GM23338 (cell line): Measurements from ENCODE around the gene NEURL1B. TPM values are rescaled to one million over a fixed set of nuclear protein-coding genes. Genes with fewer than 3 reads are reported as not detected.

Experiments
- ATAC-seq: fragments of 200-7000 bp; cut with Tn5 transposase; 3 replicates; pipeline ENCODE4 v1.9.1; 2020
- DNase-seq: peaks from one replicate; pipeline ENCODE4 v3.0.0-alpha.2; 2015; ENCODE audit warnings: low spot score
- H2AFZ ChIP-seq: fragments of 200-600 bp; sonication (generic); 2 replicates; pipeline ENCODE4 v1.8.0; 2016; ENCODE audit warnings: antibody characterized with exemption, mild to moderate bottlenecking, moderate library complexity
- H3F3A ChIP-seq: fragments of 200-600 bp; sonication (generic); replicated peaks from 2 replicates; pipeline ENCODE4 v1.8.0; 2017; ENCODE audit warnings: antibody characterized with exemption, mixed run types, low read depth
- H3K27ac ChIP-seq: fragments of 200-600 bp; sonication (generic); 2 replicates; pipeline ENCODE4 v1.6.1; 2016; ENCODE audit warnings: low read depth
- H3K27me3 ChIP-seq: fragments of 200-600 bp; sonication (generic); 2 replicates; pipeline ENCODE4 v1.8.0; 2016; ENCODE audit warnings: mild to moderate bottlenecking, mixed run types, moderate library complexity; ENCODE audit not compliant: insufficient read depth
- H3K36me3 ChIP-seq: fragments of 200-600 bp; sonication (generic); 2 replicates; pipeline ENCODE4 v1.8.0; 2016; ENCODE audit warnings: mild to moderate bottlenecking; ENCODE audit not compliant: insufficient read depth
- H3K4me1 ChIP-seq: fragments of 200-600 bp; sonication (generic); 2 replicates; pipeline ENCODE4 v1.8.0; 2016; ENCODE audit warnings: mild to moderate bottlenecking, moderate library complexity; ENCODE audit not compliant: insufficient read depth
- H3K4me2 ChIP-seq: fragments of 200-600 bp; sonication (generic); 2 replicates; pipeline ENCODE4 v1.7.1; 2017; ENCODE audit warnings: mixed run types
- H3K4me3 ChIP-seq: fragments of 200-600 bp; sonication (generic); 2 replicates; pipeline ENCODE4 v1.6.1; 2016; ENCODE audit warnings: mixed run types
- H3K79me2 ChIP-seq: fragments of 200-600 bp; sonication (generic); replicated peaks from 2 replicates; pipeline ENCODE4 v1.8.0; 2017; ENCODE audit warnings: mild to moderate bottlenecking; ENCODE audit not compliant: insufficient read depth
- H3K9me2 ChIP-seq: fragments of 200-600 bp; sonication (generic); 2 replicates; pipeline ENCODE4 v1.8.0; 2017; ENCODE audit not compliant: insufficient read depth
- H4K20me1 ChIP-seq: fragments of 200-600 bp; sonication (generic); replicated peaks from 2 replicates; pipeline ENCODE4 v1.8.0; 2017; ENCODE audit warnings: mild to moderate bottlenecking; ENCODE audit not compliant: insufficient read depth
- H3K27ac Mint-ChIP-seq: 2 replicates; pipeline ENCODE4 v1.8.0; 2020; ENCODE audit warnings: inconsistent platforms, mild to moderate bottlenecking, moderate library complexity, mixed read lengths
- H3K27me3 Mint-ChIP-seq: 3 replicates; pipeline ENCODE4 v1.8.0; 2022; ENCODE audit warnings: low read depth, mild to moderate bottlenecking, moderate library complexity, mixed read lengths, inconsistent platforms; ENCODE audit not compliant: insufficient read depth, poor library complexity
- H3K36me3 Mint-ChIP-seq: 3 replicates; pipeline ENCODE4 v1.8.0; 2021; ENCODE audit warnings: low read depth, mild to moderate bottlenecking, inconsistent platforms, moderate library complexity, mixed read lengths
- H3K4me1 Mint-ChIP-seq: 3 replicates; pipeline ENCODE4 v1.8.0; 2020; ENCODE audit warnings: mild to moderate bottlenecking, inconsistent platforms, mixed read lengths
- H3K4me3 Mint-ChIP-seq: 3 replicates; pipeline ENCODE4 v1.8.0; 2021; ENCODE audit warnings: moderate library complexity, mild to moderate bottlenecking, inconsistent platforms, mixed read lengths
- H3K9me3 Mint-ChIP-seq: 3 replicates; pipeline ENCODE4 v1.8.0; 2020; ENCODE audit warnings: moderate library complexity, mild to moderate bottlenecking, inconsistent platforms, mixed read lengths
- CREB1 ChIP-seq: fragments of 250-450 bp; sonication (Bioruptor Pico); IDR thresholded peaks from 2 replicates; pipeline ENCODE4 v1.5.0; 2020; ENCODE audit warnings: low read depth, mild to moderate bottlenecking, moderate library complexity
- CTCF ChIP-seq, 2 experiments: fragments of 200-600 bp in 1 of 2; sonication (generic) in 1 of 2; conservative IDR thresholded peaks; 2 replicates each; pipeline versions ENCODE4 v1.5.1 to v1.6.1; 2016 to 2017; ENCODE audit warnings: antibody characterized with exemption in 2 of 2, low read depth in 2 of 2, mild to moderate bottlenecking in 2 of 2, moderate library complexity in 1 of 2
- ETS1 ChIP-seq: IDR thresholded peaks from 2 replicates; pipeline ENCODE4 v1.6.1; 2016; ENCODE audit warnings: antibody characterized with exemption
- EZH2 ChIP-seq: fragments of 200-600 bp; sonication (generic); IDR thresholded peaks from one replicate; pipeline ENCODE4 v1.8.0; 2017; ENCODE audit warnings: antibody characterized with exemption, mild to moderate bottlenecking, low read depth; ENCODE audit not compliant: unreplicated experiment
- EZH2phosphoT487 ChIP-seq: fragments of 200-600 bp; sonication (generic); IDR thresholded peaks from one replicate; pipeline ENCODE4 v1.8.1; 2018; ENCODE audit warnings: antibody characterized with exemption; ENCODE audit not compliant: unreplicated experiment
- JUNB ChIP-seq: IDR thresholded peaks from one replicate; pipeline ENCODE4 v1.6.1; 2016; ENCODE audit warnings: antibody characterized with exemption; ENCODE audit not compliant: unreplicated experiment
- NANOG ChIP-seq: IDR thresholded peaks from 2 replicates; pipeline ENCODE4 v1.6.1; 2016; ENCODE audit warnings: antibody characterized with exemption, borderline replicate concordance
- POLR2AphosphoS5 ChIP-seq: IDR thresholded peaks from 2 replicates; pipeline ENCODE4 v1.6.1; 2016; ENCODE audit warnings: antibody characterized with exemption, low read depth
- REST ChIP-seq: IDR thresholded peaks from one replicate; pipeline ENCODE4 v1.6.1; 2018; ENCODE audit warnings: antibody characterized with exemption; ENCODE audit not compliant: unreplicated experiment
- STAT1 ChIP-seq: IDR thresholded peaks from one replicate; pipeline ENCODE4 v1.6.1; 2016; ENCODE audit warnings: antibody characterized with exemption; ENCODE audit not compliant: unreplicated experiment
- ZNF114 ChIP-seq: fragments of 250-450 bp; sonication (Bioruptor Pico); IDR thresholded peaks from 2 replicates; pipeline ENCODE4 v1.5.0; 2020; ENCODE audit warnings: mild to moderate bottlenecking, moderate library complexity
- ZNF331 ChIP-seq: fragments of 250-450 bp; sonication (Bioruptor Pico); IDR thresholded peaks from 2 replicates; pipeline ENCODE4 v1.5.0; 2020; ENCODE audit warnings: low read depth, mild to moderate bottlenecking, moderate library complexity
- ZNF462 ChIP-seq: fragments of 250-450 bp; sonication (Bioruptor Pico); IDR thresholded peaks from 2 replicates; pipeline ENCODE4 v1.5.0; 2020; ENCODE audit warnings: mild to moderate bottlenecking, moderate library complexity
- polyA plus RNA-seq: library from polyadenylated mRNA; unstranded; fragments of >200 nt; fragmentation: Nextera tagmentation; extraction: Ambion mirVana; gene quantifications from 2 replicates; pipeline ENCODE4 v1.2.1, GENCODE V29; 2016
- total RNA-seq: library from RNA; depleted of rRNA; stranded (reverse); fragments of >200 nt; shearing (Covaris generic); gene quantifications from 2 replicates; pipeline ENCODE4 v1.2.3, GENCODE V29; 2014

NEURL1B gene
- total and polyA plus RNA-seq, 2 experiments from 2014 or later = 1.9 to 13.3 TPM

GRCh38 chr5:172692451-172692850, 51.4 kb downstream of the NEURL1B start:
- no peaks in the 10 kb centered on the region for H3K36me3 ChIP-seq
- H3K27ac ChIP-seq = no peak overlapping the region

More at GRCh38 chr5:172692451-172692850, 51.4 kb downstream of the NEURL1B start:
- Histone ChIP-seq H3K9me2 (no peaks in the 10 kb centered on the region), H3K4me1 (no peaks in the 10 kb centered on the region; the same call in 1 of the 2 replicates), H3K4me3 (no peak overlapping the region), H3K79me2 (no peaks in the 10 kb centered on the region), H3K27me3 (peaks cover 8% of the 10 kb centered on the region; the same call in 1 of the 2 replicates), H3F3A (no peaks in the 10 kb centered on the region), H4K20me1 (no peaks in the 10 kb centered on the region), H3K4me2 (no peak overlapping the region), H2AFZ (no peak overlapping the region)
- Mint-ChIP-seq H3K9me3 (no peaks in the 10 kb centered on the region), H3K36me3 (no peaks in the 10 kb centered on the region; the same call in 2 of the 3 replicates), H3K27me3 (peaks cover 9% of the 10 kb centered on the region), H3K4me1 (peaks cover 21% of the 10 kb centered on the region), H3K4me3 (no peak overlapping the region), H3K27ac (no peak overlapping the region)
- no peak for TF ChIP-seq ZNF114 (CRISPR knock-in tag)
- no peak for TF ChIP-seq REST
- no peak for TF ChIP-seq JUNB
- TF ChIP-seq ZNF462 (CRISPR knock-in tag) = no peak
- no peak for TF ChIP-seq POLR2AphosphoS5
- no peak for TF ChIP-seq NANOG
- no peak for TF ChIP-seq CTCF (conservative IDR thresholded peaks at IDR 0.05; ENCODE audit: low read depth in 2 of 2)
- no peak for TF ChIP-seq STAT1
- no peak for TF ChIP-seq CREB1 (CRISPR knock-in tag)
- no peak for TF ChIP-seq EZH2phosphoT487
- no peak for TF ChIP-seq ETS1
- no peak for TF ChIP-seq EZH2
- TF ChIP-seq ZNF331 (CRISPR knock-in tag) = no peak
- ATAC-seq (no peak), DNase-seq (no peak)
